ENCODE results near the gene ADCY9. TPM values are rescaled to one million over a fixed set of nuclear protein-coding genes. Genes with fewer than 3 reads are reported as not detected.

ADCY9 gene
- polyA plus RNA-seq, 1 donor (not counting 4 experiments of a cell fraction or from before 2014, with no cell fraction given) = 3.0 TPM

DNA sequence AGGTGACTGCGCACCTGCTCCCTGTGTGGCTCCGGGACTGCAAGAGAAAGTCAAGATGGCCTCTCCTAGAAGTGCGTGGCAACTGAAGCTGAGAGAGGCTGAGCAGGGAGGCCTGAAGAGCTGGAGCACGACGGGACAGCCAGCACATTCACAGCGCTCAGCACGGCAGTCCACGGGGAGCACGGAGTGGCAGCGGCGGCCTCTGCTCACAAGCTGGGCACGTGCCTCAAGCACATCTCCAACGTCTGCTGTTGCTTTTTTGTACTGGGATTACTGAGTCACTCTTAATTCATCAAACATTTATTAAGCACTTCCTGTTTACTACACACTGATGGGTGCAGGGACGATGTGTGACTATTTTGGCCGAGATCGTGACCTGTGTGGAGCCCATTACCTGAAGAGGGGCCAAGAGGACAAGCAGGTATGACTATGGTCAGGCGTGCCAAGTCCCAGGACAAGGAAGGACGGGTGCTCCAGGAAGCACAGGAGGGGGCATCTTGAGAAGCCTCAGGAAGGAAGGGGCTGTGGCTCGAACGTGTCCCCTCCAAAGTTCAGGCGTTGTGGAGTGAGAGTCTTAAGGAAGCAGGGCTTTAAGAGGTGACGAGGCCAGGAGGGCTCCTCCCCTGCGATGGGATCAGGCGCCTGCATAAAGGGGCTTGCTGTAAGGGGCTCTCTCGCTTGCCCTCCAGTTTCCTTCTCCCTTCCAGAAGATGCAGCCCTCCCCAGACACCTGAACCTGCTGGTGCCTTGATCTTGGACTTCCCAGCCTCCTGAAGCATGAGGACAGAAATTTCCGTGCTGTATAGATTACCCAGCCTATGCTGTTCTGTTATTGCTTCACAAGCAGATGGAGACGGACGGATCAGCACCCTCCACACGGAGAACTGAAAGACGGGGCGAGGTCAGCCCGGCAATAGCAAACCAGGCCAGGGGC lies 105.8 kb downstream of the ADCY9 start:
- DNase-seq (ENCODE audit: low read depth, low spot score) (no peak), FAIRE-seq (no peak)
- dilution Hi-C loops (cut with MboI; ENCODE audit: extremely low pct_ligation_motif_present, low sequenced_read_pairs) = no loop called here
- no peaks in the 10 kb centered on the region for H4K20me1 ChIP-seq (ENCODE audit: control insufficient read depth, extremely low read depth, insufficient read depth, low read length)
- no peak overlapping the region for H3K4me3 ChIP-seq (ENCODE audit: control insufficient read depth in 2 of 3, extremely low read depth in 1 of 3, insufficient read depth in 2 of 3, low read depth in 1 of 3, low read length in 3 of 3)
- H3K36me3 ChIP-seq (ENCODE audit: control insufficient read depth in 2 of 2, extremely low read depth in 1 of 2, insufficient read depth in 2 of 2, low read length in 2 of 2) = peaks cover 0 to 4% of the 10 kb centered on the region in 2 experiments
- no peaks in the 10 kb centered on the region for H3K79me2 ChIP-seq (ENCODE audit: control insufficient read depth, insufficient read depth, low read length)
- H3K9me3 ChIP-seq (ENCODE audit: control insufficient read depth, low read depth, low read length) = no peaks in the 10 kb centered on the region
- no peaks in the 10 kb centered on the region for H3K9me1 ChIP-seq (ENCODE audit: control insufficient read depth, extremely low read depth, insufficient read depth, low read length)
- H3K4me2 ChIP-seq (ENCODE audit: control insufficient read depth, extremely low read depth, insufficient read depth, low read depth, low read length) = no peak overlapping the region
- H3K27ac ChIP-seq (ENCODE audit: control insufficient read depth, insufficient read depth, low read length) = no peak overlapping the region
- no peak overlapping the region for H3K9ac ChIP-seq (ENCODE audit: control insufficient read depth, extremely low read depth, insufficient read depth, low read length)
- no peak for TF ChIP-seq CTCF (optimal IDR thresholded peaks at IDR 0.05 in 1 of 3, IDR thresholded peaks at IDR 0.05 in 1 of 3, conservative IDR thresholded peaks at IDR 0.05 in 1 of 3; ENCODE audit: extremely low read depth in 1 of 3, insufficient read depth in 2 of 3, low read length in 3 of 3)
- H2AFZ ChIP-seq (ENCODE audit: control insufficient read depth, low read length) = no peak overlapping the region
- H3K4me1 ChIP-seq (ENCODE audit: control insufficient read depth, extremely low read depth, insufficient read depth, low read length) = peaks cover 4% of the 10 kb centered on the region
- H3K27me3 ChIP-seq (ENCODE audit: control insufficient read depth, extremely low read depth, insufficient read depth, low read length) = no peaks in the 10 kb centered on the region

GRCh38 chr16:4009177-4009576 lies 107.1 kb downstream of the ADCY9 start:
- Histone ChIP-seq H3K27me3 (ENCODE audit: control insufficient read depth, extremely low read depth, insufficient read depth, low read length) (no peaks in the 10 kb centered on the region), H4K20me1 (ENCODE audit: control insufficient read depth, extremely low read depth, insufficient read depth, low read length) (no peaks in the 10 kb centered on the region), H3K4me2 (ENCODE audit: control insufficient read depth, extremely low read depth, insufficient read depth, low read depth, low read length) (no peak overlapping the region), H3K27ac (ENCODE audit: control insufficient read depth, insufficient read depth, low read length) (no peak overlapping the region), H3K9me1 (ENCODE audit: control insufficient read depth, extremely low read depth, insufficient read depth, low read length) (no peaks in the 10 kb centered on the region), H3K4me1 (ENCODE audit: control insufficient read depth, extremely low read depth, insufficient read depth, low read length) (peaks cover 4% of the 10 kb centered on the region), H3K79me2 (ENCODE audit: control insufficient read depth, insufficient read depth, low read length) (no peaks in the 10 kb centered on the region), H3K4me3 (ENCODE audit: control insufficient read depth in 2 of 3, extremely low read depth in 1 of 3, insufficient read depth in 2 of 3, low read depth in 1 of 3, low read length in 3 of 3) (no peak overlapping the region), H3K36me3 (ENCODE audit: control insufficient read depth in 2 of 2, extremely low read depth in 1 of 2, insufficient read depth in 2 of 2, low read length in 2 of 2) (peaks cover 0 to 4% of the 10 kb centered on the region in 2 experiments), H2AFZ (ENCODE audit: control insufficient read depth, low read length) (no peak overlapping the region), H3K9me3 (ENCODE audit: control insufficient read depth, low read depth, low read length) (no peaks in the 10 kb centered on the region), H3K9ac (ENCODE audit: control insufficient read depth, extremely low read depth, insufficient read depth, low read length) (no peak overlapping the region)
- no peak for TF ChIP-seq EZH2 (IDR thresholded peaks at IDR 0.05; ENCODE audit: low read length)
- no peak for TF ChIP-seq CTCF (optimal IDR thresholded peaks at IDR 0.05 in 1 of 3, IDR thresholded peaks at IDR 0.05 in 1 of 3, conservative IDR thresholded peaks at IDR 0.05 in 1 of 3; ENCODE audit: extremely low read depth in 1 of 3, insufficient read depth in 2 of 3, low read length in 3 of 3)
- no peak for DNase-seq (ENCODE audit: low read depth, low spot score)
- dilution Hi-C loops (cut with MboI; ENCODE audit: extremely low pct_ligation_motif_present, low sequenced_read_pairs) = no loop called here
- no peak for FAIRE-seq
